Astrocyte (in vitro differentiated cells and primary cell): ENCODE measurements around the gene OXLD1.

ENCODE experiments used
- CTCF ChIP-seq: IDR thresholded peaks from 2 replicates; pipeline ENCODE4 v1.5.1; 2011; ENCODE audit warnings: low read depth, mild to moderate bottlenecking, inconsistent platforms, low read length, moderate library complexity; ENCODE audit not compliant: insufficient read depth
- EZH2 ChIP-seq: IDR thresholded peaks from 2 replicates; pipeline ENCODE4 v1.6.1; 2012; ENCODE audit warnings: mild to moderate bottlenecking, low read length, inconsistent platforms; ENCODE audit not compliant: insufficient read depth

- no peak for TF ChIP-seq CTCF
- TF ChIP-seq EZH2, result no peak
These were observed 18.8 kb downstream of the OXLD1 start for GRCh38 chr17:81647640-81648012.
